HepG2 (cell line): ENCODE measurements around the gene CRIM1. TPM values are rescaled to one million over a fixed set of nuclear protein-coding genes. Genes with fewer than 3 reads are reported as not detected.

Experiments
- AHDC1 ChIP-seq: sonication (generic); formaldehyde crosslinking; IDR thresholded peaks from 2 replicates; pipeline ENCODE4 v1.5.1; 2020; ENCODE audit warnings: mild to moderate bottlenecking, missing genetic modification reagents, borderline replicate concordance
- ARID5B ChIP-seq: IDR thresholded peaks from 2 replicates; pipeline ENCODE4 v1.4.0; 2020; ENCODE audit warnings: mild to moderate bottlenecking, missing genetic modification reagents
- EP300 ChIP-seq, 3 experiments: sonication (generic) in 1 of 3; formaldehyde crosslinking in 1 of 3; IDR thresholded peaks; 2 replicates each; pipeline versions ENCODE4 v1.5.1 to v1.6.1; 2011 to 2020; ENCODE audit warnings: low read depth in 2 of 3, low read length in 2 of 3, borderline replicate concordance in 1 of 3, improper control_type of control experiment in 1 of 3, mild to moderate bottlenecking in 1 of 3, missing genetic modification reagents in 1 of 3, moderate library complexity in 1 of 3
- ETV5 ChIP-seq: IDR thresholded peaks from 2 replicates; pipeline ENCODE4 v1.6.1; 2018; ENCODE audit warnings: missing biosample characterization, missing genetic modification reagents, inconsistent platforms, borderline replicate concordance
- FOSL2 ChIP-seq: sonication (generic); formaldehyde crosslinking; IDR thresholded peaks from 2 replicates; pipeline ENCODE4 v1.4.0; 2020; ENCODE audit warnings: missing genetic modification reagents
- FOXP1 ChIP-seq, 2 experiments: fragments of 450-650 bp in 1 of 2; IDR thresholded peaks; 2 replicates each; pipeline ENCODE4 v1.6.1; 2017 to 2018; ENCODE audit warnings: antibody characterized with exemption in 1 of 2
- HMG20A ChIP-seq: IDR thresholded peaks from 2 replicates; pipeline ENCODE4 v1.6.1; 2016; ENCODE audit warnings: borderline replicate concordance
- HNF4A ChIP-seq: sonication (generic); formaldehyde crosslinking; IDR thresholded peaks from 2 replicates; pipeline ENCODE4 v1.4.0; 2020; ENCODE audit warnings: missing genetic modification reagents
- HOMEZ ChIP-seq: IDR thresholded peaks from 2 replicates; pipeline ENCODE4 v1.6.1; 2016; ENCODE audit warnings: low read depth
- ISL2 ChIP-seq: sonication (generic); formaldehyde crosslinking; IDR thresholded peaks from 2 replicates; pipeline ENCODE4 v1.5.0; 2020; ENCODE audit warnings: missing genetic modification reagents
- MAFK ChIP-seq, 2 experiments: IDR thresholded peaks in 1 of 2; conservative IDR thresholded peaks in 1 of 2; 2 replicates each; pipeline ENCODE4 v1.6.1; 2011; ENCODE audit warnings: improper control_type of control experiment in 2 of 2, low read length in 2 of 2
- MXD1 ChIP-seq: sonication (generic); formaldehyde crosslinking; IDR thresholded peaks from 2 replicates; pipeline ENCODE4 v1.4.0; 2020; ENCODE audit warnings: mild to moderate bottlenecking, missing genetic modification reagents
- NRL ChIP-seq: sonication (generic); formaldehyde crosslinking; IDR thresholded peaks from 2 replicates; pipeline ENCODE4 v1.5.0; 2020; ENCODE audit warnings: missing genetic modification reagents, mild to moderate bottlenecking, moderate library complexity, borderline replicate concordance
- SOX6 ChIP-seq, 2 experiments: fragments of 450-650 bp in 1 of 2; sonication (generic) in 1 of 2; formaldehyde crosslinking in 1 of 2; IDR thresholded peaks; 2 replicates each; pipeline versions ENCODE4 v1.4.0 to v1.6.1; 2017 to 2020; ENCODE audit warnings: antibody characterized with exemption in 1 of 2, mild to moderate bottlenecking in 1 of 2, missing genetic modification reagents in 1 of 2
- TBX3 ChIP-seq: fragments of 450-650 bp; IDR thresholded peaks from 2 replicates; pipeline ENCODE4 v1.6.1; 2017; ENCODE audit warnings: antibody characterized with exemption, mild to moderate bottlenecking, inconsistent platforms, borderline replicate concordance
- ZFP36L2 ChIP-seq: sonication (generic); formaldehyde crosslinking; IDR thresholded peaks from 2 replicates; pipeline ENCODE4 v1.4.0; 2020; ENCODE audit warnings: missing genetic modification reagents
- ZNF510 ChIP-seq: sonication (generic); formaldehyde crosslinking; IDR thresholded peaks from 2 replicates; pipeline ENCODE4 v1.4.0; 2020; ENCODE audit warnings: low read depth, mild to moderate bottlenecking, missing genetic modification reagents
- polyA plus RNA-seq, 8 experiments: library from polyadenylated mRNA; depleted of rRNA in 3 of 8; stranded (reverse) in 7 of 8; unstranded in 1 of 8; fragments of >200 nt; fragmentation: Illumina TruSeq in 4 of 8; extraction: Trizol in 4 of 8; gene quantifications; 2 replicates each; pipeline versions ENCODE4 v1.2.1 to v1.2.3, GENCODE V29; 2011 to 2016; ENCODE audit warnings: low read depth in 4 of 8, missing spikeins in 1 of 8, mixed read lengths in 1 of 8; ENCODE audit not compliant: insufficient read depth in 1 of 8
- total RNA-seq, 5 experiments: library from RNA; depleted of rRNA; stranded (reverse); fragments of >200 nt; fragmentation: Illumina TruSeq; extraction: Trizol; gene quantifications; 2 replicates each; pipeline ENCODE4 v1.2.3, GENCODE V29; 2016; ENCODE audit warnings: low read depth in 1 of 5

CRIM1 gene
- total and polyA plus RNA-seq, 2 of the 13 experiments (the other 11 are each of a cell fraction or from before 2014, with no cell fraction given): 39.1 to 69.9 TPM

- TF ChIP-seq NRL (CRISPR knock-in tag) (no peak), MXD1 (CRISPR knock-in tag) (no peak), SOX6 (IDR thresholded peaks at IDR 0.05) (no peak), SOX6 (CRISPR knock-in tag; IDR thresholded peaks at IDR 0.05) (peak; percentile 13; the same call in 1 of the 2 replicates), ZNF510 (CRISPR knock-in tag) (no peak), FOSL2 (CRISPR knock-in tag) (peak; percentile 75), ARID5B (CRISPR knock-in tag) (peak; percentile 81), FOXP1 (IDR thresholded peaks at IDR 0.05) (no peak), FOXP1 (CRISPR knock-in tag; IDR thresholded peaks at IDR 0.05) (0 out of 2 replicates have a peak, but pooled peaks have one; percentile 47), AHDC1 (CRISPR knock-in tag) (0 out of 2 replicates have a peak, but pooled peaks have one; percentile 15), TBX3 (peak; percentile 34; the same call in 1 of the 2 replicates), ETV5 (CRISPR knock-in tag) (no peak), MAFK (conservative IDR thresholded peaks at IDR 0.05 in 1 of 2, IDR thresholded peaks at IDR 0.05 in 1 of 2; ENCODE audit: low read length in 2 of 2) (no peak), HOMEZ (CRISPR knock-in tag) (peak; percentile 56; the same call in 1 of the 2 replicates), HNF4A (CRISPR knock-in tag) (peak; percentile 54), EP300 (IDR thresholded peaks at IDR 0.05; ENCODE audit: low read depth in 2 of 2, low read length in 2 of 2) (peak in 1 of 2 experiments; percentile 55; a peak in 1 of 4 replicates), EP300 (CRISPR knock-in tag; IDR thresholded peaks at IDR 0.05; ENCODE audit: borderline replicate concordance) (no peak), HMG20A (peak; percentile 46; the same call in 1 of the 2 replicates), ZFP36L2 (CRISPR knock-in tag) (no peak), ISL2 (peak; percentile 43; the same call in 1 of the 2 replicates)
Observed at GRCh38 chr2:36453652-36454051, 98.1 kb downstream of the CRIM1 start (continued).
